Stimulated activated CD4-positive, alpha-beta T cell treated with anti-CD3 and anti-CD28 coated beads, Interleukin-1b, Interleukin-23, amount 100 ng/mL, for 4 hours (primary cell): Measurements from ENCODE around the gene RASL11B.
A peak's percentile ranks its signal among the peaks of the same experiment; 100 is the strongest.
"Not testable (repeated sequence)": the region's sequence is repeated elsewhere in the genome, so short reads cannot be mapped to it uniquely, and the experiment has no call there.

Source experiments
- DNase-seq, 2 donors: peaks; one replicate each; pipeline ENCODE4 v3.0.0-alpha.2; 2020; ENCODE audit warnings: low read depth in 2 of 2

The RASL11B gene

GRCh38 chr4:52861879-52862616 is at the start of gene RASL11B:
RASL11B (plus strand) TSS chr4:52862317; CDS start chr4:52862508, 191 bp downstream.
- peak; percentile 71 to 86 for DNase-seq

GRCh38 chr4:52813546-52813945 is 48.6 kb upstream of the RASL11B start:
- no peak for DNase-seq

GRCh38 chr4:52822583-52822971 is 39.5 kb upstream of the RASL11B start:
- DNase-seq, result no peak

- DNase-seq, result no peak
These were observed 39.0 kb upstream of the RASL11B start for GRCh38 chr4:52822972-52823701.

GRCh38 chr4:52823702-52824092 is 38.4 kb upstream of the RASL11B start:
- no peak for DNase-seq

- DNase-seq, result no peak
These were observed 37.9 kb upstream of the RASL11B start for GRCh38 chr4:52824270-52824602.

GRCh38 chr4:52824603-52825459 is 37.3 kb upstream of the RASL11B start:
- DNase-seq, result no peak

- no peak for DNase-seq
These were observed 36.5 kb upstream of the RASL11B start for GRCh38 chr4:52825460-52826090.

GRCh38 chr4:52833941-52834525 is 28.1 kb upstream of the RASL11B start:
- DNase-seq, result no peak

GRCh38 chr4:52834641-52835456 is 27.3 kb upstream of the RASL11B start:
- not testable (repeated sequence) for DNase-seq

GRCh38 chr4:52836120-52836519 is 26.0 kb upstream of the RASL11B start:
- no peak for DNase-seq

GRCh38 chr4:52836678-52837077 is 25.4 kb upstream of the RASL11B start:
- DNase-seq, result no peak

GRCh38 chr4:52837716-52838558 is 24.2 kb upstream of the RASL11B start:
- DNase-seq, result no peak

- DNase-seq, result no peak
These were observed 23.2 kb upstream of the RASL11B start for GRCh38 chr4:52838729-52839586.

GRCh38 chr4:52840531-52841370 is 21.4 kb upstream of the RASL11B start:
- DNase-seq, result no peak

GRCh38 chr4:52841682-52842456 is 20.2 kb upstream of the RASL11B start:
- no peak for DNase-seq

- DNase-seq, result no peak
These were observed 19.3 kb upstream of the RASL11B start for GRCh38 chr4:52842792-52843191.
